ENCODE measurements around the gene PTGES3L. TPM values are rescaled to one million over a fixed set of nuclear protein-coding genes. Genes with fewer than 3 reads are reported as not detected.
A peak's percentile ranks its signal among the peaks of the same experiment; 100 is the strongest.
"Not testable (repeated sequence)": the region's sequence is repeated elsewhere in the genome, so short reads cannot be mapped to it uniquely, and the experiment has no call there.

Gene PTGES3L
- total RNA-seq, 1 donor: 3.0 TPM

GRCh38 chr17:43014649-43015542 lies 35.0 kb upstream of the PTGES3L start:
- DNase-seq (ENCODE audit: low read depth in 2 of 3, low spot score in 2 of 3): no peak

DNA sequence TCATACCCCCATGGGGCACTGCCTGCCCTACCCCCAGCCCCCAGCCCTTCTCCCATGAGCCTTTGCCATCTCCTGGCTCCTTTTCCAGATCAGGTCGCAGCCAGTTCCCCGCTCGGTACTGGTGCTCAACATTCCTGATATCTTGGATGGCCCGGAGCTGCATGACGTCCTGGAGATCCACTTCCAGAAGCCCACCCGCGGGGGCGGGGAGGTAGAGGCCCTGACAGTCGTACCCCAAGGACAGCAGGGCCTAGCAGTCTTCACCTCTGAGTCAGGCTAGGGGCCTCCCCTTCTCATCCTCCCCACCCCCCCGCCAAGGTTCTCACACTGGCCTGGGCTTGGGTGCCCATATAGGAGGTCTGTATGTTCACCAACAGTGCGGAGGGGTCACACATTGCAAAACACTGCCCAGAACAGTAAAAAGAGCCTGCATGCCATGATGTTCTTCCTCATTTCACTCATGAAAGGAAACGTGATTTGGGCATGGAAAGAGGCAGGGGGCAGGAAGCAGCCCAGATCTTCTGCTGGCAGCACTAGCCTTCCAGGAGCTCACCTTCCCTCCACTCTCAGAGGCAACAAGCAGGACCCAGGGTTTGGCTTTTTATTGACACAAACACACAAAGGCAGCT lies 34.3 kb upstream of the PTGES3L start:
- no peak for DNase-seq (ENCODE audit: low read depth in 2 of 3, low spot score in 2 of 3)

DNA sequence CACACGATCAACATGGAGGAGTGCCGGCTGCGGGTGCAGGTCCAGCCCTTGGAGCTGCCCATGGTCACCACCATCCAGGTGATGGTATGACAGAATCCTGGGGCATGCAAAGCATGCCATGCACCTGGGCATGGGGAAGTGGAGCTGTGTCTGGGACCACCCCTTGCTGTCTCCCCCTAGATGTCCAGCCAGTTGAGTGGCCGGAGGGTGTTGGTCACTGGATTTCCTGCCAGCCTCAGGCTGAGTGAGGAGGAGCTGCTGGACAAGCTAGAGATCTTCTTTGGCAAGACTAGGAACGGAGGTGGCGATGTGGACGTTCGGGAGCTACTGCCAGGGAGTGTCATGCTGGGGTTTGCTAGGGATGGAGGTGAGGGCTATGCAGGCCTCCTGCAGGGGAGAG lies 33.4 kb upstream of the PTGES3L start:
- DNase-seq (ENCODE audit: low read depth in 2 of 3, low spot score in 2 of 3): no peak

DNA sequence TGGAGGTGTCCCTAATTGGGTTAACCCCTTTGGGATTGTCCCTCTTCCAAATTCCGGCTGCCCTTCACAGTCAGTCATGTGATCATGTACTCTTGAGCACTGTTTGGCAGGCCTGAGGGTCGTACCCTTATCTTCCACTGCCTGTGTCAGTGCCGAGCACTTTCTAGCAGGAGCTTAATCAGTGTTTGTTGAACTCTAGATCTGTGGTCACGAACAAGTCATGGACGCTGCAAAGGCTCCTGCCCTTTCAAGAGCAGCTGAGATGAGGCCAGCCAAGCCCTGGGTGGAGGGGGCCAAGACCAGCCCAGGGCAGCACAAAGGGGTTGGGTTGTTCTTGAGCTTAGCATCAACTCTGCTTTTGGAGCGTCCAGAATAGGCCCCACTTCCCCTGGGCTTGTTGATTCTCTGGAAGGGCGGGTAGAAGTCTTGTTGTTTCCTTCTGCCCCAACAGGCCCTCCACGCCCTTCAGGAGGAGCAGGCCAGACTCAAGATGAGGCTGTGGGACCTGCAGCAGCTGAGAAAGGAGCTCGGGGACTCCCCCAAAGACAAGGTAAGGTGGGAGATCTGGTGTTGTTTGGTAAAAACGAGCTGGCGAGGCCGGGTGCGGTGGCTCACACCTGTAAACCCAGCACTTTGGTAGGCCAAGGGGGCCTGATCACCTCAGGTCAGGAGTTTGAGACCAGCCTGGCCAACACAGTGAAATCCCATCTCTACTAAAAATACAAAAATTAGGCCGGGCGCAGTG lies 32.0 kb upstream of the PTGES3L start:
- DNase-seq (ENCODE audit: low read depth in 2 of 3, low spot score in 2 of 3): no peak

- DNase-seq (ENCODE audit: low read depth in 2 of 3, low spot score in 2 of 3): no peak
These were observed 30.9 kb upstream of the PTGES3L start for GRCh38 chr17:43010667-43011308.

DNA sequence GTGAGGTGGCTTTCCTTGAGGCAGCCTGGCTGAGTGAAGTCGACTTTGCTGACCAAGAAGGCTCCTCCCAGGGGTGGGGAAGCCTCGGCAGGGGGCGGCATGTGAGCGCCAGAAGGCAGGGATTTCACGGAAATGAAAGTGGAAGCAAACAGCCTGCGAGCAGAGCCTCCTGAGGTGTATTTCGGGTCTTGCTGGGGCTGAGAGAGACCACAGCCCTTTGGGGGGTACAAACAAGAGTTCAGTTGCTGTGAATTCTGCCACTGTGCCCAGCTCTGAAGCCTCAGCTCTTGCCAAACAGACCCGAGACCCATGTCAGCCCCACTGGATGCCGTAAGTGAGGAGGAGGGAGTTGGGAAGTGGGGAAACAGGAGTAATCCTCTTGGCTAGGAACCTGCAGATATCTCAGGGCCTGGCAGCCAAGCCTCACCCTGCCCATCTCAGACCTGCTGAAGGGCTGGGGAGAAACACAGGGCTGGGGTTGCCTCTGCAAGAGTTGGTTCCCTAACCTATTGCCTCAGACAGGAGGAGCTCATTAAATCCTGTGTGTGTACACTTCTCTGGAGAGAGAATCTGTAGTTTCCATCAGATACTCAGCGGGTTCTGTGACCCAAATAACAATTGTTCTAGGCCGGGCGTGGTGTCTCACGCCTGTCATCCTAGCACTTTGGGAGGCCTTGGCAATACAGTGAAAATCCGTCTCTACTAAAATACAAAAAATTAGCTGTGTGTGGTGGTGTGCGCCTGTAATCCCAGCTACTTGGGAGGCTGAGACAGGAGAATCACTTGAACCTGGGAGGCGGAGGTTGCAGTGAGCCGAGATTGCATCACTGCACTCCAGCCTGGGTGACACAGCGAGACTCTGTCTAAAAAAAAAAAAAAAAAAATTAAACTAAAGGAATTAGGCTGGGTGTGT lies 27.0 kb upstream of the PTGES3L start, which contains the start of gene IFI35:
Gene IFI35 (plus strand): TSS at position 146 of the 913 bp plus-strand sequence. CDS start 164 bp downstream, at position 310.
- DNase-seq (ENCODE audit: low read depth in 2 of 3, low spot score in 2 of 3): peak; percentile 64 to 89 (median 87)

DNA sequence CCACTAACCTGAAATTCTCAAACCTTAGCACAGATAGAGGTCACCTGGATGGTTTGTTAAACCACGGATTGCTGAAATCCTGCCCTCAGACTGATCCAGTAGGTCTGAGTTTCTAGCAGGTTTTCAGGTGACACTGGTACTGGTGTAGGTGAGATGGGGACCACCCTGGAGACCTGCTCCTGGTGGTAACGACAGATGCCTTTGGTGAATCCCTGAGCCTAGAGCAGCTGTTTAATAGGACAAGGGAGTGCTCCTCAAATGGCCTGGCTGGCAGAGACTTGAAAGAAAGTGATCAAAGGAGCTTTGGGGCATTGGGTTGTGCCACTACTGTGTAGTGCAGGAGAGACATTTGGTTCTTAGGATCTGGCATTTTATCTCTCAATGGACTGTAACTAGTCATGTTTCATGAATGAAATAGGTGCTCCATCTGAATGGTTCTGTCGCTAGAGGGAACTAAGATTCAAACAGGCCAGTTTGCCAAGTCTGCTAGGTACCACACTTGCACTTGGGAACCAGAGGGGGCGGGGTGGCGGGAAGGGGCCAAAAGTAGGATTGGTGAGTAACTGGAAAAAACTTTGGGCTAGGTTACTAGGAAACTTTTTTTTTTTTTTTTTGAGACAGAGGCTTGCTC lies 23.8 kb upstream of the PTGES3L start:
- no peak for DNase-seq (ENCODE audit: low read depth in 2 of 3, low spot score in 2 of 3)

- not testable (repeated sequence) for DNase-seq (ENCODE audit: low read depth in 2 of 3, low spot score in 2 of 3)
These were observed 21.0 kb upstream of the PTGES3L start for GRCh38 chr17:43000894-43001293.

DNA sequence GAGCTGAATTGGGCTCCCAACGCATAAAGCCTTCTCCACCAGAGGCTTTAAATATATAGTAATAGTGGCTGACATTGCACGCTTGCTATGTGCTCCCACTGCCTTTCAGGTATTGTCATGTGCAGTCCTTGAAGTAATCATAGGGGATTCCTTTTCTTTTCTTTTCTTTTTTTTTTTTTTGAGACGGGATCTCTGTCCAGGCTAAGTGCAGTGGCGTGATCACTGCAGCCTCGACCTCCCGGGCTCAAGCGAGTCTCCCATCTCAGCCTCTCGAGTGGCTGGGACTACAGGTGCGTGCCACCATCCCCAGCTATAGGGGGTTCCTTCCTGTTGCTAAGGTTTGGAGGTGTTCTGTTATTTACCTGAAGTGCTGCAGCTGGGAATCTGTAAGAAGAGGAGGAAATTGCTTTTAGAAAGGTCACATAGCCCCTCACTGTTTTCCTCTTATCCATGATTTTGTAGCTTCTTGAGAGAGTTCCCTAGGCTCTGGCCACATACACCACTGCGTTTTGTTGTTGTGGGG lies 19.2 kb upstream of the PTGES3L start:
- DNase-seq (ENCODE audit: low read depth in 2 of 3, low spot score in 2 of 3): no peak

DNA sequence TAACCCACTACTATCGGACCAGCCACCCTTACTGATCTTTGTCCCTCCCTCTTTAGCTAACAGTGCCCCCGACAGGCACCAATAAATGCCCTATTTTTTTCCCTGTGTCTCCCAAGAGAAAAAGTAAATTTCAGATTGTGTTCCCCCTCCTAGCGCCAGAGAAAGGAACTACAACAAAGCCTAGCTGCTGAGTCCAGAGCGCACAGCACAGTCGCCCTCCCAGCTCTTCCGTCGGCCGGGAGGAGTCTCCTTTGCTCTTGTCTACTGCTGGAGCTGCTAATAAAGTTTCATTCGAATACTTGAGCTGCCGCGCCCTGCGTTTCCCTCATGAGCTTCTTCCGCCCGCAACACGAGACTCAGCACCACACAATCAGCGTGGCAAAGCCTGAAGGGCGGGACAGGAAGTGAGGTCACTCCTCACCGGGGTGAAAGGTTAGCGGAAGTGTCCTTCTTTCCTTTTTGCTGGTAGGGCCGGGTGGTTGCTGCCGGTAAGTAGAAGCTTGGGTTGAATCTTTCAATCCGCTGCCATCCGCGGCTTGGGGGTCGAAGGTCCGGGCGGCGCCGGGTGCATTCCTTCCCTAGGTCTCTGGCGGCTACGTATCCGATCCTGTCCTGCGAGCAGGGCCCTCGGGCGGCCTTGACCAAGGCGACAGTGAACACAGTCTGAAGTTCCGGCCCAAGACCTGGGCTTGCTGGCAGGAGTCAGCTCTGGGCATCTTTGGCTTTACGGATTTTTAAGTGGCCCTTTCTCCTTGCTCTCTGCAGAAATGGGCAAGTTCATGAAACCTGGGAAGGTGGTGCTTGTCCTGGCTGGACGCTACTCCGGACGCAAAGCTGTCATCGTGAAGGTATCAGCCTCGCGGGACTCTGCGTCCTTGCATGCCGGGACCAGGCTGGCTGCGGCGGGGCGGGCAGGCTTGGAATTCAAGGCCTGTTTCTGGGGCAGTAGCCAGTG lies 18.4 kb upstream of the PTGES3L start, which contains the start of gene RPL27:
Gene RPL27 (plus strand): TSS at position 436 of the 955 bp plus-strand sequence. CDS start 332 bp downstream, at position 768.
- peak; percentile 93 to 100 (median 100) for DNase-seq (ENCODE audit: low read depth in 2 of 3, low spot score in 2 of 3)

DNA sequence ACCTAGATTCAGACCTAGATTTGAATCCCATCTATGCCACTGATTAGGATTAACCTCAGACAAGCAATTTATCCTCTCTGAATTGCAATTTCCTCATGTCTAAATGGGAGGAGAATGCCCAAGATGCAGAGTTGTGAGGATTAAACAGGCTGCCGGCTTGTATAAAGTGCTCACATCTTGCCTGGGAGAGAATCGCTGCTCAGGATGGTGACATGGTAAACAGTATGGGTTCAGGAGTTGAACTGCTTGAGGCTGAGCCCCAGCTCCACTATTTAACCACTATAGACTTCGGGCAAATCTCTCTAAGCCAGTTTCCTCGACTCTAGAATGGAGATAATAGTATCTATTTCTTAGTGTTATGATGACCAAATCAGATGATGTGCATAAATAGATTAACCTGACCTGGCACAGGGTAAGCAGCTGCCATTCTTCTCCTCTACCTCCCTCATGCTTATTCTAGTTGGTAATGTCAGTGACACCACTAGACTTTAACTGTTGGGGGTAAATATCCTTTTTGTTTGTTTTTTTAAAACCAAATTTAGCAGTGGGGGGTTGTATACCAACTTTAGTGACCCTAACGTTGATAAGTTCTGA lies 17.6 kb upstream of the PTGES3L start:
- DNase-seq (ENCODE audit: low read depth in 2 of 3, low spot score in 2 of 3): no peak

- DNase-seq (ENCODE audit: low read depth in 2 of 3, low spot score in 2 of 3): not testable (repeated sequence)
These were observed 14.0 kb upstream of the PTGES3L start for GRCh38 chr17:42993913-42994312.

GRCh38 chr17:42992872-42993271 lies 13.0 kb upstream of the PTGES3L start:
- no peak for DNase-seq (ENCODE audit: low read depth in 2 of 3, low spot score in 2 of 3)

DNA sequence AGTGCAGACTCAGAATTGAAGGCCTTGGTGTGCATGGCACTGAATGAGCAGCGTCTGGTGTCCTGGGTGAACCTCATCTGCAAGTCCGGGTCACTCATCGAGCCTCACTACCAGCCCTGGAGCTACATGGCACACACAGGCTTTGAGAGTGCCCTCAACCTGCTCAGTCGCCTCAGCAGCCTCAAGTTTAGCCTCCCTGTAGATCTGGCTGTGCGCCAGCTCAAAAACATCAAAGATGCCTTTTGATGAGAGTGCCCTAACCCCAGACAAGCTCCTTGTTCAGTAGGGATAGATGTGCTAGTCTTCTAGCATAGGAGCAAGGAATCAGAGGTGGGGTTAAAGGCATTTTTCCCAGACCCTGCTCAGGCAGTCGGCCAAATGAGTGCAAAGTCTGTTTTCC lies 11.6 kb upstream of the PTGES3L start:
- no peak for DNase-seq (ENCODE audit: low read depth in 2 of 3, low spot score in 2 of 3)

- no peak for DNase-seq (ENCODE audit: low read depth in 2 of 3, low spot score in 2 of 3)
These were observed 10.1 kb upstream of the PTGES3L start for GRCh38 chr17:42989726-42990652.

- DNase-seq (ENCODE audit: low read depth in 2 of 3, low spot score in 2 of 3): no peak
These were observed 9.3 kb upstream of the PTGES3L start for GRCh38 chr17:42989141-42989540.
